GM19023 (cell line): ENCODE data around the gene PID1.
"Not testable (repeated sequence)": the region's sequence is repeated elsewhere in the genome, so short reads cannot be mapped to it uniquely, and the experiment has no call there.

Experiments
- ATAC-seq: cut with Tn5 transposase; IDR thresholded peaks from one replicate; pipeline ENCODE4 v1.9.1; 2021; ENCODE audit warnings: mild to moderate bottlenecking, moderate library complexity; ENCODE audit not compliant: unreplicated experiment

PID1 gene

DNA sequence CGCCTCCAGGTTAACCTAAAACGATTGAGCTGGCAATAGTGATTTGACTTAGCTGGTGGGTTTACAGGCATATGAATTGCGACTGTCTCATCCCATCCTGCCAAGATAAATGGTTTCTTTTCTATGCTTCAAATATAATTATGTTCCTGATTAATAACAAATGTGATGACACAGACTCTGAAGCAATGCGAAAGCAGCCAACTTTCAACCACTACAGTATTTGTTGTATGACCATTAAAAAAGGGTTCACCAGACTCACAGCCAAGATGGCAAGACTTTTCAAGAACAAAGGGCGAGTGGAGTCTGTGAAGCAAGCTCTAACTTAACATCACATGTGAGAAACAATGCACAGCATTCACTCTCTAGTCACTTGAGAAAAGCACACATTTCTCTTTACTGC, 186.6 kb downstream of the PID1 start:
- no peak for ATAC-seq

DNA sequence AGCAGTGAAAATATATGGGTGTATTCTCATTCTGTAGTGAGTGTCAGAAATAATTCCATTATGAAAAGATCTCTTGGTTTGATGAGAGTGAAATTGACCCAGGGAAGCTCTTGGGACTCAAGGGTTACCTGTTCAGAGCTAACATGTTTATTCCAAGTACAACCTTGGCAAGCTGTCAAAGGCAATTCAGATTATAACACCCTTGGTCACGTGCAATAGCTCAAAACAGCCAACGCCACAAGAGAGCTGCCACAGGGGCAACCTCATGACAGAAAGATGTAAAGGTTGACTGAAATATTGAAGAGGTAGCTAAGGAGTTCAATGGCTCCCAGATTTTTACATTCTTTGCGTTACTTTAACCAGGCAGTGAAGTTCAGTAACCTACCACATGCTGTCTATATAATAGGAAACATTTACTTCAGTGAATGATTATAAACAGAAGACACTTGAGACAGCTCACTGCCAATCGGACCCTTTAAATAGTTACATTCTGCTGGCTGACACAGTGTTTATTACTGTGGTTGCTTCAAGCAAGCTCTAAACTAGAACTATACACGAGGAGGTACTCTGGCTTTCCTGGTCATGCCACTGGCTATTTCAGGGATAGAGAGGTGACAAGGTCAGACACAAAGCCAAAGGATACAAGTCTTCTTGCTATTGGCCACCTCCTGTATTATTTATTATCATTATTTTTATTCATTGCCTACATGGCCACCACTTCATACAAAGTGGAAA, 187.3 kb downstream of the PID1 start:
- no peak for ATAC-seq

DNA sequence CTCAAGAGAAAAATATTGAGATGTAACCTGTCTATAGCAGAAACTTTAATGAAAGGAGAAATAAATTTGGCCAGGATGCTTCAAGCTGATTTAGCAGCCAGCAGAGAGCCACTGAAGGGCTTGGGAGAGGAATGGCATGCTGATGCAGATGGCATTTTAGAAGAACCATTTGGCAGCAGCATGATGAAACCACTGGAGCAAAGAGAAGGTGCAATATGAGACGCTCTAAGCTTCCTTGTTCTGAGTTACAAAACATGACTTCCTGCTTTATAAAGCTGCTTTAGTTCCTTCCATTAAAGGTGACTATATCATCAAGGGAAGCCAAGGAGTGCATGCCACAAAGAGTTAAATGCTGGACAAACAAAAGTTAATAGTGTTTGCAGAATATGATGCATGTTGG, 189.7 kb downstream of the PID1 start:
- ATAC-seq, result no peak

DNA sequence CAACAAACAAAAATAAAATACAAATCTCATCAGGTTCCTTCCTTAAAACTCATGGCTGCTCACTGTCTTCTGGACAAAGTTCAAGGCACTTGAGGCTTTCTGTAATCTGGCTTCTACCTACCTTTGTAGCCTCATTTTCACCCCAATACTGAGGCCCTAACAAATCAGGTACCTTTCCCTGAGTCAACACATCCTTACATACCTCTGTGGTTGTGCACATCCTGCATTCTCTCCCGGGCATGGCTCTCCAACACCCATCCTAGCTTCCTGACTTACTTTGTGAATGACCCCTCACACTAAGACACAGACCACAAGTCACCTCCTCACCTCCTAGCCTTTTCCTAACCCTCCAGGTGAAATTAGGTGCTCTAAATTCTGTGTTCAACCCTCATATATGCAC, 190.9 kb downstream of the PID1 start:
- ATAC-seq, result no peak

DNA sequence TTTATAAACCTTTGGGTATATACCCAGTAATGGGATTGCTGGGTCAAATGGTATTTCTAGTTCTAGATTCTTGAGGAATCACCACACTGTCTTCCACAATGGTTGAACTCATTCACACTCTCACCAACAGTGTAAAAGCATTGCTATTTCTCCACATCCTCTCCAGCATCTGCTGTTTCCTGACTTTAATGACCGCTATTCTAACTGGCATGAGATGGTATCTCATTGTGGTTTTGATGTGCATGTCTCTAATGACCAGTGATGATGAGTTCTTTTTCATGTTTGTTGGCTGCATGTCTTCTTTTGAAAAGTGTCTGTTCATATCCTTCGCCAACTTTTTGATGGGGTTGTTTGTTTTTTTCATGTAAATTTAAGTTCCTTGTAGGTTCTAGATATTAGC, 194.2 kb downstream of the PID1 start:
- ATAC-seq, result not testable (repeated sequence)

DNA sequence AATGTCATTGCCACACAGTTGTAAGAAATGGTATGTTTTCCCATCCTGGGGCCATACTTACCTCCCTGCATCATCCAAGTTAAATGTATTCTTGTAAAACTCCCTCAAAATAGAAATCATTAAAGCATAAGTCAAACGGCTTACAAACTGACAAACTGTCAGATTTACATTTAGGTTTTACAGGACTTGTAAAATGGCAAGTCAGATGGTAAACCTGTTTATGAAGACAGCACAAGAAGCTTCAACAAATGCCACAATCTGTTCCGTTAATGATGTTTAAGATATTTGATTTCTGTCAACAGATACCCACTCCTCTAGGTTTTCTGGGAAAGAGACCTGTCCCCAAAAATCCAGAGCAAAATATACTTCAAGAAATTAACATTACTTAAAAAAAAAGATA, 197.2 kb downstream of the PID1 start:
- no peak for ATAC-seq

DNA sequence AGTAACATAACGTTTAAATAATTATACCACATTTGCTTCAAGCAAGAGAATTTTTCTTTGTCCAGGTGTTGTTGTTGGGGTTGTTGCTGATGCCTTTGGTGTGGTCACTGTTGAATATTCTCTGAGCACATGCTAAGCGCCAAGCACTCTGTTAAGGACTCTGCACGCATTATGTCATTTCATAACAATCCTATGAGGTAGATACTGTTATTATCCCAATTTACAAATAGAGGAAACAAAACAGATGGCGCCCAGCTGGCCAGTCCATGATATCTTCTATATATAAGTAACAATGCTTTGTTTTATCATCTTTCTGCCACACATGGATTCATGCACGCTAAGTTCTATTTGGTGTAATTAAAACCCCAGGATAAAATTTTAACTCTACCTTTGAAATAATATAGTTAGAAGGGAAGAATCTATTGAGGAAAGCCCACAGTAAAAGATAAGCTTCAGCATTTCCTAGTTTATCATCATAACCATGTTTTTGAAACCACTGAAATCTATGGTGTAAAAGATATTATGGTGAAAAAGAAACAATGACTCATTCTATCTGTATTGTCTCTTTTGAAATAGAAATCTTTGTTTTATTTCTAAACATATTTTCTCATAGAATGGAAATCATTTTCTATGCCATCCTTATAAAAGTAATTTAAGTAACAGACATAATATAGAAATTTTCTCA, 199.7 kb downstream of the PID1 start:
- ATAC-seq, result no peak

DNA sequence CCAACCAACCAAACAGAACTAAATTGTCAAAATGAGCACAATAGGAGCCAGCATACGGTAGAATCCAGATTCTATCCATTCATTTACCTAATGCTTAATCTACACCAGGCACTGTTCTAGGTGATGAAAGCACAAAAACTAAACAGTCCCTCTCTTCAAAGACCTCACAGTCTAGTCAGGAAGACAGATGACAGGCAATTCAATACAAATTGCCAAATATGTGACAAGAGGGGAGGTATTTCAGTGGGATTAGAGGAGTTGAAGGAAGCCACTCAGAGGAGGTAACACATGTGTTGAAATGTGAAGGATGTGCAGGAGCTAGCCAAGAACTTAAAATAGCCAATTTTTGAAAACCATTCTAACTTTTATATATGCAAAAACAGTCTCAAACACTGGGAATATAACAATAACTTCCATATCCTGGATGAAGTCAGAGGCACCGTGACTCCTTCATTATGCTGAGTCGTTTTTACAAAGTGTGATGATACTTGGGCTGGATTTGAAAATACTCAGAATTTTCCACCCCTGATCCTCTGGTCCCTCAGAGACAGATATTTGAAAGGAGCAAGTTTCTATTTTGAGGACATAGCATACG, 204.9 kb downstream of the PID1 start:
- ATAC-seq, result no peak

DNA sequence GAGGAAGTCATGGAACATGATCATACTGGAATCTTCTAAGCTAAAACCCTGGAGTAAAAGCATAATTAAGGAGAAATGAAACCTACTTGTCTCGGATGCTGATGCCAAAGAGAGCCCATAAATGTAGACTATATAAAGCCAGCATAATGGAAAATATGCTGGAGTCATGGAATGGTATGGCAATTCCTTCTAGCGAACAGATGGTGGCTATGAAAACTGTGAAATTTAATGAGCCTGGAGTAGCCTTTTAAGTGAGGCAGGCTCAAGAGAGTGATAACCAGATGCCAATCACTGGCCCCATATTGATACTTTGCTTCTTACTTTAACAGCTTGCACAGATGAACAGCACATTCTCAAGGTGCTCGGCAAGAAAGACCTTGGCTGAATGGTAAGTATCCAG, 206.3 kb downstream of the PID1 start:
- no peak for ATAC-seq

DNA sequence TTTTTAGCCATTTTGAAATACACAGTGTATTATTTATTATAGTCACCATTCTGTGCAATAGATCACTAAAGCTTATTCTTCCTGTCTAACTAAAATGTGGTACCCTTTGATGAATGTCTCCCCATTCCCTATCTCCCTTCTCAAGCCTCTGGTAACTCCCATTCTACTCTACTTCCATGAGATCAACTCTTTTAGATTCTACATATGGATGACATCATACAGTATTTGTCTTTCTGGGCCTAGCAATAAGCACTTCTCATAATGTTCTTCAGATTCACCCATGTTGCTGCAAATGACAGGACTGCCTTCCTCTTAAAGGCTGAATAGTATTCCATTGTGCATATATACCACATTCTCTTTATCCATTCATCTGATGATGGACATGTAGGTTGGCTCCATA, 210.9 kb downstream of the PID1 start:
- no peak for ATAC-seq

DNA sequence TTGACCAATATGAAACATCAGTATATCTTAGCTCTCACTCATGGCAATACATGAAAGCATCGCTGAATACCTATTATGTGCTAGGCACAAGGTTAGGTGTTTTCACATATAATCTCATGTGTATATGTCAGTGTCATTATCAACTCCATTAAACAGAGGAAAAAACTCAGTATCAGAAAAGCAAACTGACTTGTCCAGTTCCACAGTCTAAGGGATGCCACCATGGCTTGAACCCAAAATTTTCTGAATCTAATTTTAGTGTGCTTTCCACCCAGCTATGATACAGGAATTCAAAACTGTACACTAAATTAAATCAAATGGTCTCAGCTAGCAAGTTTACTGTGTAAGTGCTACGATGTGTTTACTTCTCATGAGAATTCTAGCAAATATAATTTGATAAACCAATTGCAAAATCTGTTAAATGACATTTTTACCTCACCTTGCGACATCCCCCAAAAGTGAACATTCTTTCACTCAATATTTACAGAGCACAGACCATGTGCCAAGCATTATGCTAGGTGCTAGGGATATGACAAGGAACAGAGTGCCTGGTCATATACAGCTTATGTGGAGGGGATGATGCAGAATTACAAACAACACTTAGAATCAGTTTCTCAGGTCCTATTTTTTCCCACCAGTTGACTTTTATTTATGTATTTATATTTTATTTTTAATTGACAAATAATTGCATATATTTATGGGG, 211.6 kb downstream of the PID1 start:
- ATAC-seq, result no peak

DNA sequence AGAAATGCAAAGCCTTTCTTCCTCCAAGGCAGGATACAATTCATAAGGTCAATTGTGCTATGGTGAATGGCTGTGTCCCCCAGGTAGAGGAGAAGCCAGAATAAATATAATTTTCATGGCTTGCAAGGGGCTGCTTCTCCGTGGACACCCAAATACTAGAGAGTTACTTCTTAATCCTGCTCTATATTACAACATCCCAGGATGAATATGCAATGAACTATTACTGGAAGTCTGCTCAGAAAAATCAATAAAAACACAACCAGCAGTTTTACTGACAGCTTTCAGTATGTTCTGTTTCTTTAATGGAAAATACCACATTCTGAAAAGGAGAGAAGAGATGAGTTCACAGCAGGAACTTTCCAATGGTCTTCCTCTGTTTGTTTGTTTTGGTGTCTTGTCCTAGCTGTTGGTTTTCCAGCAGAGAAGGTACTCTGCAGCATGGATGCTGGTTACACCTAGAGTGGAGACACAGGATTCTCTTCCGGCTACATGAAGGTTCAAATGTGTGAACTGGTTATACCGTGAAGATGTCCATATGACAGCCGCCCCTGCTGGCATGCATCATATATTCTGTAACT, 213.0 kb downstream of the PID1 start:
- no peak for ATAC-seq

DNA sequence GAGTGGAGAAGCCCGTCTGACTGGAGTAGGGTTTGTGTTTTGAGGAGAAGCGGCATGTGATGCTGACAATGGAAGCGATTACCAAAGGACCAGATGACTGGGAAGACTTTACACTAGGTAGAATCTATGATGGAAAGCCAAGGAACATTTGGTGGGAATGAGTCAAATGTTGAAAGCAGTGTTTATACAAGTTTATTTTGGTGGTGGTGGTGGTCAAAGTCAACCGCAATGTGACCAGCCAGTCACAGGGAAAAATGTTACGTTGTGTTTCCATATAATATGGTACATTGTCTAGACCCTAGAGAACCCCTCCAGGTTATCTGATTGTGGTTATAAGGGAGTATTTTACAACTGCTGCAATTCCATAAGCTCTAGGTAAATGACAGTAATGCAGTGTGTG, 216.8 kb downstream of the PID1 start:
- no peak for ATAC-seq

DNA sequence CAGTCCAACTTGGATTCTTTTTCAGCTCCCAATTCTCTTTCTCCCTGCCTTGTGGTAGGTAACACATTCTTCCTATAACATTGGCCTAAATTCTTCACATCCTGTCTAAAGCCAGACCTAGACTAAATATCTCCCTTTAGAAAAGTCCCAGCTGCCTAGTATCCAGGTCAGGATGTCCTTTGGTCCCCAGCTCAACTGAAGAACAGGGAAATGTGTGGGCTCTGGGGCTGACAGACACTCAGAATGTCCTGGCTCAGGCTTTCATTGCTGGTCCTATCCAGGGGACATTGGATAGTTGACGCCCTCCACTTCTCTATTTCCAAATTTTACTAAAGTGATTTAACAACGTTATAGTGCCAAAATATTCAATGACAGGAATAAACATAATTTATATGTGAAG, 219.3 kb downstream of the PID1 start:
- no peak for ATAC-seq

DNA sequence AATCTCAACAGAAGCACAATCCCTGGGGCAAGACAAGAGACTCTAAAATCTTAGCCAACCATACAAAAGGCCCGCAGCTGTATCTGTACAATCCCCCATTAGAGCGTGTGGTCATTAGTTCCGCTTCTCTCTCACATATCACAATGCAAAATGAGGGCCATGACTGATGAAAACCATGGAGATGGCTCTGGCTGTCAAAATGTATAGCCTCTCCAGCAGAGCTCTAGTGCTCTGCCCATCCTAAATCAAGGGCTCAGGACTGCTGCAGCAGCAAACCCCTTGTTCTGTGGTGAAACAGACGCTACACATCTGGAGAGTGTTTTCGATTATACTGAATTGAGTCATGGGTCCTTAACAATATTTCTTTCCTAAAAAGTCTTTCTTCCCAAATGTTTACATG, 221.0 kb downstream of the PID1 start:
- ATAC-seq, result no peak

DNA sequence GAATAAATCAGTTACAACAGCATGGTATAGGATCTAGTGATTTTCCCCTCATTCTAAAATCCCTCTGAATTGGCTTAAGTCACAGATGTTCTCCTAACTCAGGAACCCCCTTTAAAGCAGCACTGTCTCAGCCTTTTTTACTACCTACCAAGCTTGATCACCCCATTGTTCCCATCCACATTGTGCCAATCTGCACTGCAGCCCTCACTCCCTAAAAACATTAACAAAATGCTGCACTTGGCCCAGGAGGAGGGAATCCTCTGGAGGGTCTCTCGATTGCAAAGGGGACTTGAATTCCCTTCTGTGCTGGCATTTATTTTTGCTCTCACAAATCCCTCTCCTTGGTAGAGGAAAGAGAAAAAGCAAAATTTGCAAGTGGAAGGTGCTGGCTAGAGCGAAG, 223.0 kb downstream of the PID1 start:
- no peak for ATAC-seq

DNA sequence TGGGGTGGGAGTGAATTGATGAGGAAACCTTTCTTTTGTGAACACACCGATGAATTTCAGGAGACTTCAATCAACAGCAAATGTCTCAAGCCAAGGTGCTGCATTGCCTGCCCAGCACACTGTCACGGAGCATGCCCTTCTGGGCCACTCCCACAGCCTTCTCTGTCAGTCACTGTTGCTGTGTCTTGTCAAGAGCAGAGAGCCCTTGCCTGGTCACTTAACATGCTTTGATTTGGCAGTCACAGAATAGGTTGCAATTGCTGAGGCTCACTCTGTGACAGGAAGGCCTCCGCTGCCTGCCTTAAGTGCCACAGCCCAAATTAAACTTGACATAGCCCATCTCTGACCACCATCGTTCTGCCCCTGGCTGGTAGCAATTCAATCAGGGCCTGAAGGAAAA, 225.4 kb downstream of the PID1 start:
- no peak for ATAC-seq

DNA sequence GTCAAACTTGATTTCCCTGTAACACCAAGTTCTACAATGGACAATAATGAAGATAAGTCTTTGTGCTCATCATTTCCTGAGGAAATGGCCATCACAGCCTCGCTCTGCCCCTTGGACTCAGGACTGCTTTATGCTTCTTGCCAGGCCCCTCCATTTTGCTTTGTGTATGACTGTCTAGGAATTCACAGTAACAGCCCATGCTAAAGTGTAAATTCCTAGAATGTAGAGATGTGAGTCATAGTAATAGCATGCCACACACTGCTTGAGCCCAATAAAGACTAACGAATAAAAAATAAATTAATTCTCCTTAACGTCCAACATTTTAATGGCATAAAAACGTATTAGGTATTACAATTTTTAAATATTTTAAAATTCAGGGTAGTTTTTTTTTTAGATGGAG, 226.5 kb downstream of the PID1 start:
- no peak for ATAC-seq

DNA sequence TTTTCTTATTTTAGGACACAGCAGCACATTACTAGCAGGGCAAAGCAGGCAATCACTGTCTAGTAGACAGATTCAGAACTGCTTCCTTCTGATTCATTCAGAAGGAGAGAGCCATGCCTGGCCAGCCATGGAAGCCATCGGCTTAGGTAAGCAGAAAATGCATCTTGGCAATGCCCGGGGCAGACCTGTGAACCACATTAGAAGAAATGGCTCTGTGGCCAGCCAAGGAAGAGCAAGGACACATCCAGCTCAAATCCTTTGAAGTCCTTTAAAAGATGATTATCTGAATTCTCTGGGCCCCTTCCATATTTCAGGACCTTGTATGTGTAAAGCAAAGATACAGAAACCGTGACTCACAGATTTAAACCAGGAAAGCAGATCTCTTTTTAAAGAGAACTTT, 227.4 kb downstream of the PID1 start:
- no peak for ATAC-seq

DNA sequence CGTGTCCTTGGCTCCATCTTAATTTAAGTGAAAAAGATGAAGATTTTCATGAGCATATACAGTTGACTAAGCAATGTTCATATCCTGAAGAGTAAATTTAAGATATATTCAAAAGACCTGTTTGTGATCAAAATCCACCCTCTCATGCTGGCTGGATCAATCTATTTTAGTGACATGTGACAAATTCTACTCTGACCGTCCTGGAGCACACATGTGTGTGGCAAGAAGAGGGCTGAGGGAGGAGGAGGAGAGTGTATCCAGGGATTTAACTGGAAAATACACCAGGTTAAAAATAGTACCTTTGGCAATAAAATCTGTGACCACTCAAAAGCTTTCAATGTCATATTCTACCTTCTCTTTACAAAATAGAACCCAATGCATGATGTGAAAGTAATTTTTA, 228.7 kb downstream of the PID1 start:
- no peak for ATAC-seq

DNA sequence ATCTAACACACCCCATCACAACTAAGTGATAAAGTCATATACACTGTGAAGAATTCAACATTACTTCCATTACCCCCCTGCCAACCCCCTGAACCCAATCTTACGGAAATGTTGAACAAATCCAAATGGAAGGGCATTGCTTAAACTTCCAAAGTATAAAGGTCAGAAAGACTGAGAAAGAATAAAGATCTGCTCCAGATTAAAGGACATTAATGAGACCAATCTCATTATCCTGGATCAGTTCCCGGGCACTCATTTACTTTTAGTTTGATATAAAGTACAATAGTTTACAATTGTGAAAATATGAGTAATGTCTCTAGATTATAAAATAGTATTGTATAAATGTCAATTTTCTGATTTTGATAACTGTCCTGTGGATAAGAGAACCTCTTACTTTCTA, 229.4 kb downstream of the PID1 start:
- no peak for ATAC-seq

DNA sequence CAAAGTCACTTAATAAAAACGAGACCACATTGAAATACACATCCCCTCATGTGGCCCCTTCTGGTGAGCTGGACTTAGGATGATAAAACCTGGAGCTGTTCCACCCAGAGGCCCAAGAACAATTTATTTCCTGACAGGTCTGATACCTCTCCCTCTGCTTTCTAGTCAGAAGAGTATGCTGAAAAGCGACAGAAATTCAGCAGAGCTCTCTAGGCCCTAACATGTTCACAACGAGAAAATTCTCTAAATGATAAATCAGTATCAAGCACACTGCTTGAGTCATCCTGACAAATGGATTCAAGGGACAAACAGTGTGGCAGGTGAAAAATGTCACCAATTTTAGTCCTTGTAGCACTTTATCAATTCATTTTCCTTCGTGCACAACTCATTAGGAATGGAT, 233.5 kb downstream of the PID1 start:
- no peak for ATAC-seq
